A549 (cell line): ENCODE data around the gene MPND. TPM values are rescaled to one million over a fixed set of nuclear protein-coding genes. Genes with fewer than 3 reads are reported as not detected.
A peak's percentile ranks its signal among the peaks of the same experiment; 100 is the strongest.

Experiments used
- ATAC-seq, 2 experiments: fragments of 200-7000 bp in 1 of 2; fragments of >200 bp in 1 of 2; cut with Nextera tagmentation in 1 of 2; cut with Tn5 transposase in 1 of 2; 3 replicates each; pipeline versions ENCODE4 v1.8.0 to v1.9.1; 2018 to 2020; ENCODE audit warnings: mild to moderate bottlenecking in 1 of 2, moderate library complexity in 1 of 2
- CTCF ChIA-PET: fragments of 300-600 bp; sonication (Branson Sonifier 250); formaldehyde crosslinking; extraction: SDS; loops from one replicate; lab custom pipeline; 2021; ENCODE audit warnings: antibody characterized with exemption, inconsistent platforms; lab: Yijun Ruan, JAX
- POLR2A ChIA-PET: fragments of 350-600 bp; formaldehyde crosslinking; extraction: SDS; loops from one replicate; lab custom pipeline; 2021; ENCODE audit warnings: antibody characterized with exemption, inconsistent platforms; lab: Yijun Ruan, JAX
- DNase-seq, 2 experiments: peaks; one replicate each; pipeline versions ENCODE4 v3.0.0 to v3.0.0-alpha.2; 2011 to 2016; ENCODE audit warnings: low read depth in 1 of 2, low spot score in 1 of 2
- FAIRE-seq: peaks from 2 replicates; lab custom pipeline; 2011; peaks lifted over from hg19 to GRCh38; lab: Jason Lieb, UNC
- H3K27ac ChIP-seq, 2 experiments: fragments of >200 bp; sonication (Bioruptor Twin); formaldehyde crosslinking; 3 replicates each; pipeline ENCODE4 v1.5.1; 2016 to 2017
- H3K4me1 ChIP-seq: fragments of >200 bp; sonication (Bioruptor Twin); formaldehyde crosslinking; 3 replicates; pipeline ENCODE4 v1.6.1; 2016
- H3K4me2 ChIP-seq: fragments of >200 bp; sonication (Bioruptor Twin); formaldehyde crosslinking; 3 replicates; pipeline ENCODE4 v1.6.1; 2016
- H3K4me3 ChIP-seq: fragments of >200 bp; sonication (Bioruptor Twin); formaldehyde crosslinking; 3 replicates; pipeline ENCODE4 v1.5.1; 2016
- H3K9me3 ChIP-seq: fragments of >200 bp; sonication (Bioruptor Twin); formaldehyde crosslinking; 3 replicates; pipeline ENCODE4 v1.6.1; 2016
- CBX2 ChIP-seq: fragments of 200-600 bp; sonication (generic); IDR thresholded peaks from 2 replicates; pipeline ENCODE4 v1.6.1; 2016; ENCODE audit warnings: low read depth, mild to moderate bottlenecking, borderline replicate concordance
- CHD2 ChIP-seq: fragments of 150-350 bp; IDR thresholded peaks from 2 replicates; pipeline ENCODE4 v1.6.1; 2014; ENCODE audit warnings: low read length; ENCODE audit not compliant: partially characterized antibody
- E2F6 ChIP-seq: IDR thresholded peaks from 2 replicates; pipeline ENCODE4 v1.6.1; 2012; ENCODE audit warnings: low read depth, borderline replicate concordance
- EP300 ChIP-seq, 2 experiments: fragments of >200 bp; sonication (Bioruptor Twin); formaldehyde crosslinking; IDR thresholded peaks; 2 replicates in 1 of 2; 3 replicates in 1 of 2; pipeline ENCODE4 v1.6.1; 2016 to 2017
- FOSB ChIP-seq: fragments of 250-450 bp; sonication (Bioruptor Pico); IDR thresholded peaks from 2 replicates; pipeline ENCODE4 v1.5.0; 2020; ENCODE audit warnings: mild to moderate bottlenecking, moderate library complexity
- FOSL2 ChIP-seq, 2 experiments: fragments of 450-650 bp in 1 of 2; fragments of >200 bp in 1 of 2; sonication (Bioruptor Twin) in 1 of 2; formaldehyde crosslinking; IDR thresholded peaks; 2 replicates each; pipeline versions ENCODE4 v1.5.0 to v1.6.1; 2016 to 2020; ENCODE audit warnings: mild to moderate bottlenecking in 1 of 2, moderate library complexity in 1 of 2
- FOXS1 ChIP-seq: fragments of 250-450 bp; sonication (Bioruptor Pico); IDR thresholded peaks from 2 replicates; pipeline ENCODE4 v1.5.0; 2020; ENCODE audit warnings: mild to moderate bottlenecking, moderate library complexity
- GATA3 ChIP-seq: IDR thresholded peaks from 2 replicates; pipeline ENCODE4 v1.6.1; 2012; ENCODE audit warnings: borderline replicate concordance
- HDAC2 ChIP-seq: fragments of 200-600 bp; sonication (generic); IDR thresholded peaks from 2 replicates; pipeline ENCODE4 v1.6.1; 2016
- HES2 ChIP-seq: fragments of >200 bp; sonication (Bioruptor Twin); formaldehyde crosslinking; IDR thresholded peaks from 2 replicates; pipeline ENCODE4 v1.6.1; 2016
- HEYL ChIP-seq: fragments of 250-450 bp; sonication (Bioruptor Pico); IDR thresholded peaks from 2 replicates; pipeline ENCODE4 v1.8.0; 2021; ENCODE audit warnings: mild to moderate bottlenecking, moderate library complexity
- HMGXB4 ChIP-seq: fragments of 250-450 bp; sonication (Bioruptor Pico); IDR thresholded peaks from 2 replicates; pipeline ENCODE4 v1.5.0; 2021; ENCODE audit warnings: mild to moderate bottlenecking, moderate library complexity, borderline replicate concordance
- HOXA7 ChIP-seq: fragments of 250-450 bp; sonication (Bioruptor Pico); IDR thresholded peaks from 2 replicates; pipeline ENCODE4 v1.5.0; 2020; ENCODE audit warnings: mild to moderate bottlenecking, moderate library complexity
- JUN ChIP-seq, 2 experiments: fragments of >200 bp; sonication (Bioruptor Twin); formaldehyde crosslinking; IDR thresholded peaks; 2 replicates in 1 of 2; 3 replicates in 1 of 2; pipeline ENCODE4 v1.6.1; 2016 to 2017
- KDM5A ChIP-seq: fragments of 200-600 bp; sonication (generic); IDR thresholded peaks from 2 replicates; pipeline ENCODE4 v1.6.1; 2016; ENCODE audit warnings: antibody characterized with exemption, mild to moderate bottlenecking
- MAX ChIP-seq: IDR thresholded peaks from 2 replicates; pipeline ENCODE4 v1.6.1; 2012
- MAZ ChIP-seq: fragments of 150-350 bp; IDR thresholded peaks from 2 replicates; pipeline ENCODE4 v1.6.1; 2014; ENCODE audit warnings: antibody characterized with exemption, low read depth, low read length, borderline replicate concordance
- PBX3 ChIP-seq: IDR thresholded peaks from 2 replicates; pipeline ENCODE4 v1.6.1; 2012
- PHF8 ChIP-seq: fragments of 200-600 bp; sonication (generic); IDR thresholded peaks from 2 replicates; pipeline ENCODE4 v1.6.1; 2016; ENCODE audit warnings: low read depth, mild to moderate bottlenecking, antibody characterized with exemption, moderate library complexity, borderline replicate concordance
- POLR2AphosphoS2 ChIP-seq: conservative IDR thresholded peaks from 2 replicates; pipeline ENCODE4 v1.6.1; 2012; ENCODE audit warnings: low read length, improper control_type of control experiment, inconsistent platforms
- RAD21 ChIP-seq, 2 experiments: fragments of >200 bp in 1 of 2; sonication (Bioruptor Twin) in 1 of 2; formaldehyde crosslinking in 1 of 2; IDR thresholded peaks in 1 of 2; conservative IDR thresholded peaks in 1 of 2; 2 replicates in 1 of 2; 3 replicates in 1 of 2; pipeline ENCODE4 v1.6.1; 2012 to 2018; ENCODE audit warnings: inconsistent platforms in 1 of 2
- REST ChIP-seq: fragments of 200-600 bp; sonication (generic); IDR thresholded peaks from 2 replicates; pipeline ENCODE4 v1.6.1; 2016; ENCODE audit warnings: antibody characterized with exemption, mild to moderate bottlenecking, moderate library complexity
- SMC3 ChIP-seq: fragments of >200 bp; sonication (Bioruptor Twin); formaldehyde crosslinking; IDR thresholded peaks from 3 replicates; pipeline ENCODE4 v1.6.1; 2018; ENCODE audit warnings: inconsistent platforms
- ZFP36 ChIP-seq: fragments of 450-650 bp; IDR thresholded peaks from 2 replicates; pipeline ENCODE4 v1.6.1; 2014; ENCODE audit warnings: borderline replicate concordance; ENCODE audit not compliant: partially characterized antibody
- ZSCAN20 ChIP-seq: fragments of 250-450 bp; sonication (Bioruptor Pico); IDR thresholded peaks from 2 replicates; pipeline ENCODE4 v1.8.0; 2022; ENCODE audit warnings: mild to moderate bottlenecking, moderate library complexity
- WGBS: methylation state at CpG from one replicate; pipeline ENCODE4 v1.1.6; 2017; ENCODE audit errors: missing lambda C conversion rate; 5-methylcytosine and 5-hydroxymethylcytosine counted together
- polyA plus RNA-seq, 4 experiments: library from polyadenylated mRNA; depleted of rRNA in 3 of 4; stranded (reverse); fragments of >200 nt; fragmentation: RNase III in 1 of 4; extraction: RNeasy Plus Mini Kit Qiagen cat#74134 plus additional on column Dnase treatment in 1 of 4; gene quantifications; 2 replicates in 3 of 4; 3 replicates in 1 of 4; pipeline ENCODE4 v1.2.3, GENCODE V29; 2011 to 2017
- TF ChIP-seq, protein P1 (sequence below): fragments of >200 bp; sonication (Bioruptor Twin); formaldehyde crosslinking; IDR thresholded peaks from 3 replicates; pipeline ENCODE4 v1.5.1; 2016

Gene MPND
- polyA plus RNA-seq, 2 of the 4 experiments (the other 2 are of a cell fraction) = 3.5 to 14.5 TPM

- FAIRE-seq (no peak), ATAC-seq (no peak), DNase-seq (no peak)
- CTCF ChIA-PET = interaction anchor here (1.4 to 2.0 kb wide), 3 partner anchors 10 to 27 kb away, joined by 6 to 8 read pairs (median 6); partner anchors contain the start of gene SH3GL1
- no peak overlapping the region for H3K4me3 ChIP-seq
- WGBS = 80% methylated on average over 2 of the region's 8 CpGs
- peak overlapping the region; percentile 99; a peak in 5 of 6 replicates for H3K27ac ChIP-seq
- TF ChIP-seq HDAC2 = no peak
- TF ChIP-seq EP300 (IDR thresholded peaks at IDR 0.05) = no peak
- TF ChIP-seq GATA3 = no peak
- no peak for TF ChIP-seq MAX
- no peak for TF ChIP-seq KDM5A
- TF ChIP-seq E2F6 = no peak
- TF ChIP-seq, protein P1, sequence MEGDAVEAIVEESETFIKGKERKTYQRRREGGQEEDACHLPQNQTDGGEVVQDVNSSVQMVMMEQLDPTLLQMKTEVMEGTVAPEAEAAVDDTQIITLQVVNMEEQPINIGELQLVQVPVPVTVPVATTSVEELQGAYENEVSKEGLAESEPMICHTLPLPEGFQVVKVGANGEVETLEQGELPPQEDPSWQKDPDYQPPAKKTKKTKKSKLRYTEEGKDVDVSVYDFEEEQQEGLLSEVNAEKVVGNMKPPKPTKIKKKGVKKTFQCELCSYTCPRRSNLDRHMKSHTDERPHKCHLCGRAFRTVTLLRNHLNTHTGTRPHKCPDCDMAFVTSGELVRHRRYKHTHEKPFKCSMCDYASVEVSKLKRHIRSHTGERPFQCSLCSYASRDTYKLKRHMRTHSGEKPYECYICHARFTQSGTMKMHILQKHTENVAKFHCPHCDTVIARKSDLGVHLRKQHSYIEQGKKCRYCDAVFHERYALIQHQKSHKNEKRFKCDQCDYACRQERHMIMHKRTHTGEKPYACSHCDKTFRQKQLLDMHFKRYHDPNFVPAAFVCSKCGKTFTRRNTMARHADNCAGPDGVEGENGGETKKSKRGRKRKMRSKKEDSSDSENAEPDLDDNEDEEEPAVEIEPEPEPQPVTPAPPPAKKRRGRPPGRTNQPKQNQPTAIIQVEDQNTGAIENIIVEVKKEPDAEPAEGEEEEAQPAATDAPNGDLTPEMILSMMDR = no peak
- no peak for TF ChIP-seq FOSB (CRISPR knock-in tag)
- TF ChIP-seq PHF8 = no peak
- no peak for TF ChIP-seq POLR2AphosphoS2
- TF ChIP-seq MAZ = no peak
- TF ChIP-seq CHD2 = no peak
- no peak for TF ChIP-seq PBX3
- no peak for TF ChIP-seq HEYL (CRISPR knock-in tag)
- TF ChIP-seq ZFP36 = no peak
- TF ChIP-seq HOXA7 = no peak
- TF ChIP-seq HES2 = no peak
- no peak for TF ChIP-seq ZSCAN20
- no peak for TF ChIP-seq JUN (IDR thresholded peaks at IDR 0.05)
- TF ChIP-seq, all 56 proteins: peak for 0
- peaks cover 62% of the 10 kb centered on the region for H3K4me1 ChIP-seq
- no peak overlapping the region for H3K4me2 ChIP-seq
- no peaks in the 10 kb centered on the region for H3K9me3 ChIP-seq
- POLR2A ChIA-PET = no interaction called here
These were observed 29.6 kb downstream of the MPND start for GRCh38 chr19:4373013-4373367.

- WGBS = 86% methylated on average over 16 of the region's 25 CpGs
- FAIRE-seq (no peak), DNase-seq (no peak)
- TF ChIP-seq RAD21 (conservative IDR thresholded peaks at IDR 0.05 in 1 of 2, IDR thresholded peaks at IDR 0.05 in 1 of 2) (no peak), CBX2 (no peak), FOSL2 (IDR thresholded peaks at IDR 0.05) (no peak), FOSL2 (CRISPR knock-in tag; IDR thresholded peaks at IDR 0.05) (no peak), ZFP36 (no peak), FOXS1 (CRISPR knock-in tag) (no peak), HMGXB4 (CRISPR knock-in tag) (no peak), FOSB (CRISPR knock-in tag) (no peak), REST (no peak), JUN (IDR thresholded peaks at IDR 0.05) (no peak), SMC3 (no peak)
These were observed 30.5 kb downstream of the MPND start for GRCh38 chr19:4373601-4374497.

More at GRCh38 chr19:4373601-4374497, 30.5 kb downstream of the MPND start:
- CTCF ChIA-PET = interaction anchor here (1.8 to 4.9 kb wide), 6 partner anchors 11 to 27 kb away, joined by 6 to 45 read pairs (median 9); partner anchors contain the start of genes CHAF1A and SH3GL1
- Histone ChIP-seq H3K4me2 (peak overlapping the region; percentile 86), H3K27ac (peak overlapping the region; percentile 99), H3K9me3 (no peaks in the 10 kb centered on the region), H3K4me3 (no peak overlapping the region), H3K4me1 (peaks cover 61% of the 10 kb centered on the region)
- POLR2A ChIA-PET = interaction anchor here (0.9 kb wide), 1 partner anchor 29 kb away, joined by 3 read pairs; the partner anchor contains the start of gene CHAF1A
- no peak for ATAC-seq
